22Rv1 (cell line): ENCODE results near the gene LRRTM4.
"Not testable (repeated sequence)": the region's sequence is repeated elsewhere in the genome, so short reads cannot be mapped to it uniquely, and the experiment has no call there.

ENCODE experiments used
- CTCF ChIP-seq: fragments of 450-650 bp; IDR thresholded peaks from 2 replicates; pipeline ENCODE4 v1.5.1; 2017; ENCODE audit warnings: mild to moderate bottlenecking
- ZFX ChIP-seq: fragments of 450-650 bp; IDR thresholded peaks from 2 replicates; pipeline ENCODE4 v1.6.1; 2017; ENCODE audit warnings: antibody characterized with exemption, borderline replicate concordance

- not testable (repeated sequence) for TF ChIP-seq CTCF, ZFX
These were observed 426.7 kb downstream of the LRRTM4 start for GRCh38 chr2:77095525-77095924.
